Stimulated activated CD4-positive, alpha-beta T cell treated with anti-CD3 and anti-CD28 coated beads, Interleukin-1b, Interleukin-23, amount 100 ng/mL, for 4 hours (primary cell): Measurements from ENCODE around the gene GLOD4.
A peak's percentile ranks its signal among the peaks of the same experiment; 100 is the strongest.
"Not testable (repeated sequence)": the region's sequence is repeated elsewhere in the genome, so short reads cannot be mapped to it uniquely, and the experiment has no call there.

Experiments
- DNase-seq, 2 donors: peaks; one replicate each; pipeline ENCODE4 v3.0.0-alpha.2; 2020; ENCODE audit warnings: low read depth in 2 of 2

Gene GLOD4, protein sequence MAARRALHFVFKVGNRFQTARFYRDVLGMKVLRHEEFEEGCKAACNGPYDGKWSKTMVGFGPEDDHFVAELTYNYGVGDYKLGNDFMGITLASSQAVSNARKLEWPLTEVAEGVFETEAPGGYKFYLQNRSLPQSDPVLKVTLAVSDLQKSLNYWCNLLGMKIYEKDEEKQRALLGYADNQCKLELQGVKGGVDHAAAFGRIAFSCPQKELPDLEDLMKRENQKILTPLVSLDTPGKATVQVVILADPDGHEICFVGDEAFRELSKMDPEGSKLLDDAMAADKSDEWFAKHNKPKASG

GRCh38 chr17:781805-782731, at the start of gene GLOD4, which contains the start of gene MRM3:
TSS of gene GLOD4 (minus strand) at chr17:782280. CDS start at chr17:782255, 25 bp downstream.
TSS of gene MRM3 (plus strand) at chr17:782353. CDS start at chr17:782379, 26 bp downstream.
- DNase-seq: peak; percentile 90 to 94

DNA sequence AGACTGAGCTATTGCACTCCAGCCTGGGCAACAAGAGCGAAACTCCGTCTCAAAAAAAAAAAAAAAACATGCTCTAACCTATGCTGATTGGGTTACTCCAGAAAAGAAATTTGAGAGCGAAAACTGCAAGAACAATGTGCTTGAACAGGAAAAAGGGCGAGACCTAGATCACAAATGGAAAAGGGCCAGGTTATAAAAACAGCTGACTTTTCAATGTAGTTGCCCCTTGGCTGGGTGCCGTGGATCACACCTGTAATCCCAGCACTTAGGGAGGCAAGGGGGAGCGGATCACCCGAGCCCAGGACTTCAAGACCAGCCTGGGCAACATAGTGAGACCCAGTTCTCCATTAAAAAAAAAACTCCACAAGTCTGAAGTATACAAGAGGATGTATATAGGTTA, 48.9 kb upstream of the GLOD4 start:
- DNase-seq: no peak

DNA sequence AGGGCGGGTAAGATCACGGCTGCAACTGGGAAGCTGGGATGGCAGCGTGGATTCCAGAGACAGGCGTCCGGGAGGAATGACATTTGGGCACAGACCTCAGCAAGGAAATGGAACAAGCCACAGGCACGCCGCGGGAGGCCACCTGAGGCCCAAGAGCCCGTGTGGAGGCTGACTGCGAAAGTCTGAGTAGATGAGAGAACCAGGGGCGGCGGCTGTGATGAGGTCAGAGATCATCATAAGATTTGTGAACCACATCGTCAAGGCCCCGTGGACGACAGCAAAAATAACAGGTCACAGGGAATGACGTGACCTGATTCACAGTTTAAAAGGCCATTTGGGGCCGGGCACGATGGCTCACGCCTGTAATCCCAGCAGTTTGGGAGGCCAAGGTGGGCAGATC, 48.3 kb upstream of the GLOD4 start:
- no peak for DNase-seq

- not testable (repeated sequence) for DNase-seq
These were observed 47.5 kb upstream of the GLOD4 start for GRCh38 chr17:829614-830013.

DNA sequence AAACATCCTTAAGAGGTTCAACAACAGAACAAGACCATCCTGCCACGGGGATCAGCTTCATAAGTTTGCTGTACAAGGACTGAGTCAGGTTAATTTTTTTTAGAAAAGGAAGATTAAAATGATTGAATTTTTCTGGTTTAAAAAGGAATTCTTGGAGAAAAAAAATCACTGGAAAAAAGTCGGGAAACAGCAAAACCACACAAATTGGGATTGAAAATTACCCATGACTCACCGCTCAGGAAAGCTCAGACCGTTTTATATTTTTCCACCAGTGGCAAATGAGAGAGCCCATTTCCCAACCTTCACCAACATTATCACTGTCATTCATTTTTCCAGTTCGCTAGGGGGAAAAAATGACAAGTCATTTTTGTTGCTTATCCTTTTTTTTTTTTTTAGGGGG, 46.7 kb upstream of the GLOD4 start:
- DNase-seq: no peak

DNA sequence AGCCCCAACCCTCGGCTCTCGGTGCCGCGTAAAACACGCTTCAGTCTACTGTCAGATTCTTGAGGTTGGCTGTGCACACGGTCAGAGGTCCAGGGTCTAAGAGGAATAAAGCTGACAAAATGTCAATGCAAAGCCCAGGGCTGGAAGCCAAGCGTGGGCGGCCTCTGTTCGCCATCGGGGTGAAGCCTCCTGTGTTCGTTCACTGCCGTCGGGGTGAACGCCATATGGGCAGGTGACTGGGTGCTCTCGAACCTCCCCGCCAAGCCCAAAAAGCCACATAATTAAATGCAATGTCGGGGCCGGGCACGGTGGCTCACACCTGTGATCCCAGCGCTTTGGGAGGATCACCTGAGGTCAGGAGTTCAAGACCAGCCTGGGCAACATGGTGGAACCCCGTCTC, 44.7 kb upstream of the GLOD4 start:
- no peak for DNase-seq

DNA sequence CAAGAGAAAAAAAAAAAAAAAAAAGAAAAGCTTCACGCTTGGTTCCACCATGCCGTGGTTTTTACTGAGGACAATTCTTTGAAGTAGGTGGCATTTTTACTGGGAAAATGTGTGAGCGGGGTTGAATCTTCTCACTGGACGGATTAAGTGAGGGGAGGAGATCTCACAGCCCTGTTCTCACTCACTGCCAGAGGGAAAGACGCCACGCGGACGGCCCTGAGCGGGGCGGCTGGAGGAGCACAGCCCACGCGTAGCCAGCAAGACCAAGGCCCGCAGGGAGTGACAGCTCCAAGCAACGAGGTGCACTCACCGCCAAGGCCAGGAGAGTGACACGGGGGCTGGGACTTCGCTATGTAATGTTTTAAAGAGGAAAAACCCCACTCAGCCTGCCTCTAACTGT, 43.1 kb upstream of the GLOD4 start:
- no peak for DNase-seq

DNA sequence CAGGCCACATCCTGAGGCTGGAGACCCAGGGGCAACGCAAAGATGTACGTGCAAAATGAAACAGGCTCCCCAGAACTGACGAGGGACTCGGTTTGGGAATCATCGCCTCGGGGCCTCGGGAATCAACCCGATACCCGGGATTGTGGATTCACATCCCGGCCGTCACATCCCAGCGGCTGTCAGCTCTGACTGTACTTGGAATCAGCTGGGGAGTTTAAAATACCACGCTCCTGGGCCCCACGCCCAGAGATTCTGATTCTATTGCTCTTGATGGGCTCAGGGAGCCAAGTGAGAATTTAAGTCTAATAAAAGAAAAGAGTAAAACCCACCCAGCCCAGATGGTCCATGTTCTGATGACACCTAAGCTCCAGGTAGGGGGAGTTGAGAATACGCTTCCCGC, 42.3 kb upstream of the GLOD4 start:
- DNase-seq: no peak

DNA sequence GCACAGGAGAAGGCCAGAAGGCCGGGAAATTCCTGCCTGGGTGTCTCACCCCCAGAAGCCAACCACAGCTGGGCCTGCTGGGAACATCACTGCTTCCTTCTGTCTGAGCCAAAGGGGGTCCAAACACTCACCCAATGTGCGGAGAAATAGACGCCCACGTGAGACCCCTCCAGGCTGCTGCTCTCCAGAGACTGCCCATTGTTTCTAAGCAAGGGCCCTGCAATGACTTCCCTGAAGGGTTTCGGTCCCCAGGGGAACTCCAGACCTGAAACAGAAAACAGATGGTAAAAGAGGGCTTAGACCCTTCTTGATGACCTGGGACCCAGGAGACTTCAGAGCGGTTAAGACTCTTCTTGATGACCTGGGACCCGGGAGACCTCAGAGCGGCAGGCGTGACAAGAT, 41.4 kb upstream of the GLOD4 start:
- DNase-seq: no peak

GRCh38 chr17:819251-819650, 37.2 kb upstream of the GLOD4 start:
- no peak for DNase-seq

DNA sequence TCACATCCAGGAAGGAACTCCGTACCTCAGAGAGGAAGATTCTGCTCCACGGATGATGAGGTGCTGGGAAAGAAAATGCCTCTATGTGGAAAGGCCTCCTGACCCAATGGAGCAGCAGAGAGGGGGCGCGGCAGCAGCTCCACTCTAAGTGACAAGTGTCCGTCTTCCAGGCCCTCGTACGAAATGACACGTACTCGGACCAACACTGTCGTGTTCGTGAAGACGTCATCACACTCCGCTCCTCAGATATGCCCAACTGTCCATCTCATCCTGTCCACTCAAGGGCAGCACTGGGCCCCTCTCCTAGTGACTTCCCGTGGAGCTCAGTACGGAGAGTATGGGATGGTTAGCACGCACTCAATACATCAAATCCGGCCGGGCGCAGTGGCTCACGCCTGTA, 32.3 kb upstream of the GLOD4 start:
- no peak for DNase-seq

- no peak for DNase-seq
These were observed 30.6 kb upstream of the GLOD4 start for GRCh38 chr17:812638-813204.

GRCh38 chr17:811051-811784, 29.1 kb upstream of the GLOD4 start:
- DNase-seq: no peak

DNA sequence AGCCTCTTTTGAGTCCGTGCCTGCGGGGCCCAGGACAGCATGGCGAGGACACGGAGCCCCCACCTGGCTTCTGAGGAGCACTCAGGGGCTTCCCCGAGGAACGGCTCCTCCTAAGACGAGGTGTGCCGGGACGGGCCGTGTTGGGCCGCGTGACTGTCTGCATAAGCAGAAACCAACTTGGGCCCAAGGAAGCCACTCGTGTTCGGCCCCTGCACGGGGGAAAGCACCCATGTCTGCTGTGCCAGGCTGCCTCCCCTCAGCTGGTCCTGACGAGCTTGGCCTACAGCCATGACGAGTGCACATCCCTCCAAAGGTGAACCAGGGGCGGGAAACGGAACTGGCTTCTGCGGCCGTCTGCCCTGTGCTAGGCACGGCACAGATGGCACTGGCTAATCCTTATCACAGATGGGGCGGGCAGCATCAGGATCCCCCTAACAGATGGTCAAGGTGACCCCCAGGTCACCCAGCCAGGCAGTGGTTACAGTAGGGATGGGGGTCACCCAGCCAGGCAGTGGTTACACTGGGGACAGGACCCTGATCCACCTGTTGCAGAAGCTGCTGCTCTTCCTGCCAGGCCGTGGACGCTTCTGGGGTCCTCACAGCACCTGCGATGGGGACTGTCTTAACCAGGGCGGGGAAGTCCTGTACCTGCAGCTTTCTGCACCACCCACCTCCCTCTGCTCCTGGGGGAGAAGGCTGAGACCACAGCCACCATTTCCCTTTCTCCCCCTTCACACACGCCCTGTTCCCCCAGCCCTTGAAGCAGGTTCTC, 25.6 kb upstream of the GLOD4 start:
- no peak for DNase-seq

GRCh38 chr17:806781-807522, 24.9 kb upstream of the GLOD4 start:
- no peak for DNase-seq

DNA sequence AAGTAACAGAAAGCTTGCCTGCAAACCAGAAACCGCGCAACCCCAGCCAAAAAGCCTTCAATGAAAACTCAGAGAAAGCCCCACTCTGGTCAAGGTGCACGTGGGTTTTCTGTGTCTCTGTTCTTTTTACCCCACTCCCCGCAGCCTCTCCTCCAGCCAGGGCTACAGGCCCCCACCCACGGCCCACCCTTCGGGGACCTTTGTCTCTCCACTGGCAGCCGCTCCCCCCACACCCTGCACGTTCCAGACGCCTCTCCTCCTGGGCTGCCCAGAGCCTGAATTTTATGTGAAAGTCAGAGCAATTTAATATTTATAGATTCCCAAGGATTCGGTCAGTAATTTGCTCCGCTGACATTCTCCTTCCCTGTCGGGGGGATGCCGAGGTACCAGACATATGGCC, 24.3 kb upstream of the GLOD4 start:
- no peak for DNase-seq

DNA sequence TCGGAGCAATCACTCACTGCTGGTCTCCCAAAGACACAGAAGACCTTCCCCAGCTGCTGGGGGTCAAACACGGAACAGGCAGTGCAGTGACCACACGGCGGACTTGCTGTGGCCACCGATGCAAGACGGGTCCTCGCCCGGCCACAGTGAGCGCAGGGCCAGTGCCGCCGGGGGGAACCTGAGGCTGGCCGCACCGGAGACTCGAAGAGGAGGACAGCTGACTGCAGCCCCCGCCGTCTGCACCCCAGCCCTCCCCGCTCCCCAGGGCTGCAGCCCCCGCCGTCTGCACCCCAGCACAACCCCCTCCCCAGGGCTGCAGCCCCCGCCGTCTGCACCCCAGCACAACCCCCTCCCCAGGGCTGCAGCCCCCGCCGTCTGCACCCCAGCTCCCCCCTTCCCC, 23.8 kb upstream of the GLOD4 start:
- DNase-seq: not testable (repeated sequence)

DNA sequence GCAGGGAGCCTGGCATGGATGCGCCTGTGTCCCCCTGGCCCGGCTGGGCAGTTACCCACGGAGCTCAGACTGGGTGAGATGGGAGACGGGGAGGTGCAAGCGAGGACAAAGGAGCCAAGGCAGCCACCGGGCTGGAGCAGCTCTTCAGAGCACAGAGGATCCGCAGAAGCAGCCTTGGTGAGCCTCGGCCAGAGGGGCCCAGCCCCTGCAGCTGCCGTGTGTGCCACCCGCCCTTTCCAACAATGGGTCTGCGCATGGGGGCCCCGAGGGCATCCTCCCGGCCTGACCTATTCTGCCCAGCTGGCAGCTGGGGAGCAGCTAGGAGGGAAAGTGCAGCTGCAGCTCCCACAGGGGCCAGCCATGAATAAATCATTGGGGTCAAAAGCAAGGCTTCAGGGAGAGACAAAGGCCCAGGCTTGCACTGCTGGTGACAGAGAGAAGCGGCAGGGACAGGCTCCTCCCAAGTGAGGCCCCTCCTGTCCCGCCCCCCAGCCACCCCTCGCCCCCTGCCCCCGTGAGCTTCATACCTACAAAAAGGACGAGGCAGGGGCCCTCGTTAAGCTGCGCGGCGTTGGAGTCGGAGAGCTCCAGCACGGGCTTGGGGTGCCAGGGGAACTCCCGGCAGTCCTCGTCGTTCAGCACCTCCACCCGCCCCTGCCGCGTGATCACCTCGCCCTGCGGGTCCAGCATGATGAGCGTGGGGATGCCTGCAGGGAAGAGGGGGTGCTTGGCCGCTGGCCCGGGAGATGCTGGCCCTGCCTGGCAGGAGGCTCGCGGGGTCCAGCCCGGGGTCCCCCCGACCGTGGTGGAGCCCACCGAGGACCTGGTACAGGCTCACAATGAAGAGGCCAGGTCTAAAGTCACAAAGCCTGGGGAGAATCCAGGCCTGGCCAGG, 22.7 kb upstream of the GLOD4 start:
- DNase-seq: no peak
